Raji (cell line): ENCODE results near the gene PDGFD.

Experiments
- POLR2A ChIP-seq: IDR thresholded peaks from 2 replicates; pipeline ENCODE4 v1.6.1; 2011; ENCODE audit warnings: low read depth, low read length, control low read depth; ENCODE audit not compliant: insufficient read depth

Gene PDGFD

GRCh38 chr11:103947546-103947919 is 216.4 kb downstream of the PDGFD start:
- TF ChIP-seq POLR2A, result no peak

DNA sequence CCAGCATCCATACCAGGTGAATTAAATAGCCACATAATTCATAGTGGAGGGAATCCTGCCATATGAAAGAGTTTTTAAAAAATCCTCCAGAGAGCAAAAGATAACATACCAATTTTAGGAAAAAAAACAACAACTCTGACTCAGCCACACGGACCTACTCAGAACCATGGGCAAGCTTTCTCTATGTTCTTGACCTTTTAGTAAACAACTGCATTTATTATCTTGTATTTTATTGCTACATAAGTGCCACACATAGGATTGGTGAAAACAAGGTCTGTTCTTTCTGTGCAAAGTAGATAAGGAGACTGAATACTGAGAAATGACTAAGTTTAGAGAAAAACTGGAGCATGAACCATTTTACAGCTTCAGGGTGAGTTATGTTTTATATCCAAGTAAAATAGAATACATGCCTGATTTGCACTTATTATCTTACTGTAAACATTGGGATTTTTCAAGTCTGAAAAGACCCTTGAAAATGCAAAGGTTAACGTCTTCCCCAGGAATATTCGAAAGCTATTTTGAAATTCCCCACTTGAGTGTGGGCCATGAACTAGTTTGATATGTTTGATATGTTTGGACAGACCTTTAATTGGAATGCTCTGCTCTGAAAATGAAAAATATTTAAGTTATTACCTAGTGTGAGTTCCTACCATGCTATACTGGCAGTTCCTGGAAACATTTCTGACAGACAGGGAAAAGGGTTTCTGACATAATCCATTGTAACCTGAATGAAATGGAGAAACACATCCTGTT is 217.0 kb downstream of the PDGFD start:
- no peak for TF ChIP-seq POLR2A

DNA sequence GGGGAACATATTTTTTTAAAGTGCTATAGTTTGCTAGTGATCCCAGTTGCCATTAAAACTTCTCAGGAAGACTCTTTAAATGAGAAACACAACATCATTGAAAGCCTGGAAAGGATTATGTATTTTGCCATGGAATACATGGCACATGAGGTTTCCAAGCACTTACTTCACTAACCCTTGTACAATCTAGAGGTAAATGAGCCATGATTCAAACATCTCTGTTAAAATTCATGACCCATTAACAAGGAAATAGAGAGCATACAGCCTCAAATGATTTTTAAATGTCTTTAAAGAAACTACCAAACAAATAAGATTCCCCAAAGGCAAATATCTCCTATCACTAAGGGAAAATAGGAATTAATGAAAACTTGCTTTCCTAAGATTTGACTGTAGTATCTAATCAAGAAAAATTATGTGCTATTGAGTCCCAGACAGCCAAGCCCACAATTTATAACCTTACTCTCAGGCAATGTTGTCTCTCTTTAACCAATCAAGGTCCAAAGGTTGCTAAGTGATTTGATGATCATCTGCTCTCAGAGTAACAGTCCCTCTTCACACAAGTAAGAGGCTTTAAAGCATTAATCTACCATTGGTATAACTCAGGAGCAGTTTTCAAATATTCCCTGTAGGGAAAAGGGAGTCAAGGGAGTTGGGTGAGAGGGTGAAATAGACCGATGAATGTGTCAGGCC is 219.6 kb downstream of the PDGFD start:
- no peak for TF ChIP-seq POLR2A

GRCh38 chr11:103942646-103943045 is 221.3 kb downstream of the PDGFD start:
- no peak for TF ChIP-seq POLR2A

GRCh38 chr11:103940551-103940950 is 223.4 kb downstream of the PDGFD start:
- TF ChIP-seq POLR2A, result no peak

- TF ChIP-seq POLR2A, result no peak
Measured at GRCh38 chr11:103939694-103940093, 224.3 kb downstream of the PDGFD start.

DNA sequence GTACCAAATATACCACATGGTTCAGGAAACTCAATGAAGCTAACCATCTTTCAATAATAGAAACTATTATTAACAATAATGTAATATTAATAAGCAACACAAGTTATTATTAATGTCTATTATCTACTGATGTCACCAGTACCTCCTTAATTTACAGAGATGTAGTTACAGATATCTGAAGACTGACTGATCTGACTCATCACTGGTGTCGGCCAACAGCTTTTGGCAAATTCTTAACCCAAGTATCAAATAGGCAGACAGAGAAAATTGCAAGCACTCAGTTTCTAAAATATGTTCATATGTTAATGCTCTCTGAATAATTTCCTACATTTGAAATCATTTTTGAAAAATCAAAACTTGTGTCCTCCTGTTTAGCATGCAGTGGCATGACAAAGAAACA is 227.9 kb downstream of the PDGFD start:
- no peak for TF ChIP-seq POLR2A

DNA sequence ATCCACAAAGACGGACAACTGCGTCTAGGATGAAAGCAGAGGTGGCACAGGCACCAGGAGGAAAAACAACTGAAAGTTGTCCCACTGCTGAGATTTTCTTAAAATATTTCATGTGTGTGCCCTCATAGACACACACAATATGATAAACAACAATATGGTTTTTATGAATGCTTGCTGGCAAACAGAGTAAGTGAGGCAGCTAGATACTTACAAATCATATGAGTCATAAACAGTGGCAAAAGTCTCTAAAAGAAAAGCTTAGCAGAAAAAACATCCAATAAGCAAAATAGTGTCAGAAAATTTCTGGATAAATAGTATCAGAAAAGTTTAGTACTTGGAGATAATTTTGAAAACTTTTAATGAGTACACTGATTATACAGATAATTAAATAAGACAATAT is 228.7 kb downstream of the PDGFD start:
- no peak for TF ChIP-seq POLR2A

DNA sequence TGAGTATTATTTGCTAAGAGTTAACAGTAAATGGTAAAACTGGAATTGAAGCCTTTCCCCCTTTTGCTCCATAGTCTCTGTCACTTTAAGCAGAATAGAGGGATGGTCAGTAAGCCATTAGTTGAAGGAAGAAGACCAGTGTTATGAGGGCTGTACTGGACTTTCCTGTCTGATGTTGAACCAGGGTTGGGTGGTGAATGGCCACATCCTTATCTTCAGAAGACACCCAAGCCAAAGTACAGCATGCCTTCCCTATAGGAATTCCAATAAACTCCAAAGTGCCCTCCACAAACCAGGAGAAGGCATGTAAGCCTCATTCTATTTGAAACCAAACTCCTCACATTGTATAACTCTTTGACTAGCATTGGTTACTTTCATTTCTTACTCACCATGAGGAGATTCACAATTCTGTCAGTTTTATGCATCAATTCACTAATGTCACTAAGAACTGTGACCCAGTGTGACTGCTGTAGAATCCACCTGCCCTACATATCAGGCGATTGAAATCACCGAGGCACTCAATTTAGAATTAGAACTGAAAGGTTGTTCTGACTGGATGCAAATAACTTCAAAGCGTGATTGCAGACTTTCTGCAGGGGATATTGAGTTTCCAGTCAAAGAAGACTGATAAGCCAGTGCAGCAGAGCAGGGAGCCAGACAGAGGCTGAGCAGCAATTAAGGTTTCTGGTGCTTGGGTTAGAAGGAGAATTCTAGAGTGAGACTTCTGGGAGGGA is 234.6 kb downstream of the PDGFD start:
- no peak for TF ChIP-seq POLR2A

GRCh38 chr11:103928802-103929161 is 235.2 kb downstream of the PDGFD start:
- TF ChIP-seq POLR2A, result no peak

DNA sequence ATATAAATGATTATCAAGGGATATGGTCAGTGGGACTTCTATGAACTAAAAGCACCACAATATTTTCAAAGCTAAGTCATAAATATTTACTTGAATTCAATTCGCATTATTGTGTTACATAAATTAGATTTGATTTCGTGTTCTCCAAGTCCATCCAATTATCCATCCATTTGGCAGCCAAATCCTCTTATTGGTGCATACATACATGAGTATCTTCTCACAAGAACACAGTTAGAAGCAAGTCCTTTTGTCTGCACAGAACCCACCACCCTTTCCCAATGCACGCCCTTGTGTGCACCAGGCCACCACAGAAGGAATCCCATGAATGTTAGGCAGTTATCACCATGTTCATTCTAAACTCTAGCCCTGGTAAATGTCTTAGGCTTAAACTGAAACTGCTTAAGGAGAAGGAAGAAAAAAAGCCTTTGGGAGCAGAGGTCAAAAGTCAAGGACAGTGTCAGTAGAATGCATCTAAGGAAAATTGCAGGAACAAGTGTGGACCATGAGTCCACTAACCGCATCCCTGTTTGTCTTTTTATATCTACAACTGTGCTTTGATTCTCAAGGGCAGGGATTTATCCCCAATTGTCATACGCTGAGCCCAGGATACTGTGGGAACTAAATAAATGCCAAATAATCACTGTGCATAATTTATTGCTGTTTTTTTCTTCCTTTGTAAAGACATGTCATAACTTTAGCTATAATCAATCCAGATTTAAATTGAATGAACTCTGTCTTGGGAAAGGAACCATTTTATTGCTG is 235.7 kb downstream of the PDGFD start:
- TF ChIP-seq POLR2A, result no peak

GRCh38 chr11:103927535-103927934 is 236.4 kb downstream of the PDGFD start:
- TF ChIP-seq POLR2A, result no peak

DNA sequence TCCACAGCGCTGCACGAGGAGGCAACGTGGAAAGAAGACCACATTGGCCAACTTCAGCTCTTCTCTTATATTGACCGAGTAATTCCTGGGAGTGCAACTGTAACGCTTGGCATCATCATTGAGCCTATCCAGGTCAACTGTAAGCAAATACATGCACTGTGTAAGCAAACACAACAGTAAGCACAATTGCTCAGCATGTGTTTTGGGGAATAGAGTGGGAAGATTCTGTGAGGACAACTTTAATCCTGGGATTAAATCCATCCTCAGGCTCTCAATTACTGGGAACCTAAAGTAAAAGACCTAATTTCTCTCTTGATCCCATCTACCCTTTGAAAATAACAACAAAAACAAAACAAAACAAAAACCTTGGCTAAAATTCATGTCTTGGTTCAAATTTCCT is 237.0 kb downstream of the PDGFD start:
- TF ChIP-seq POLR2A, result no peak

- no peak for TF ChIP-seq POLR2A
Measured at GRCh38 chr11:103924166-103925013, 239.6 kb downstream of the PDGFD start.
